WTC11 (cell line): ENCODE results near the gene TEC. TPM values are rescaled to one million over a fixed set of nuclear protein-coding genes. Genes with fewer than 3 reads are reported as not detected.

ENCODE experiments used
- ATAC-seq: fragments of 200-7000 bp; cut with Tn5 transposase; 2 replicates; pipeline ENCODE4 v1.10.0; 2021; ENCODE audit warnings: mild to moderate bottlenecking, moderate library complexity
- CTCF ChIA-PET: fragments of 300-600 bp; sonication (Branson Sonifier 250); formaldehyde crosslinking; loops from one replicate; lab custom pipeline; 2021; ENCODE audit warnings: antibody characterized with exemption; lab: Charles Lee
- POLR2A ChIA-PET: fragments of 350-600 bp; sonication (Branson Sonifier 250); formaldehyde crosslinking; loops from one replicate; lab custom pipeline; 2021; ENCODE audit warnings: antibody characterized with exemption; lab: Charles Lee
- DNase-seq: peaks from one replicate; pipeline ENCODE4 v3.0.0; 2021; ENCODE audit warnings: low spot score
- H3K27ac Mint-ChIP-seq: 2 replicates; pipeline ENCODE4 v1.8.0; 2021; ENCODE audit warnings: mixed read lengths
- H3K27me3 Mint-ChIP-seq: 2 replicates; pipeline ENCODE4 v1.8.0; 2021; ENCODE audit warnings: low read depth, mild to moderate bottlenecking, moderate library complexity, mixed read lengths
- H3K36me3 Mint-ChIP-seq: 2 replicates; pipeline ENCODE4 v1.8.0; 2021; ENCODE audit warnings: mixed read lengths
- H3K4me1 Mint-ChIP-seq: 2 replicates; pipeline ENCODE4 v1.8.0; 2022; ENCODE audit warnings: mixed read lengths
- H3K4me3 Mint-ChIP-seq: 2 replicates; pipeline ENCODE4 v1.8.0; 2021; ENCODE audit warnings: mild to moderate bottlenecking, moderate library complexity, mixed read lengths
- H3K9me3 Mint-ChIP-seq: 2 replicates; pipeline ENCODE4 v1.8.0; 2021; ENCODE audit warnings: mixed read lengths
- CREM ChIP-seq: sonication (generic); formaldehyde crosslinking; IDR thresholded peaks from 2 replicates; pipeline ENCODE4 v1.8.1; 2022; ENCODE audit warnings: mild to moderate bottlenecking, missing genetic modification reagents, moderate library complexity
- EMX1 ChIP-seq: fragments of 250-450 bp; sonication (Bioruptor Pico); IDR thresholded peaks from 2 replicates; pipeline ENCODE4 v1.8.0; 2021; ENCODE audit warnings: mild to moderate bottlenecking
- FOXK1 ChIP-seq: sonication (generic); formaldehyde crosslinking; IDR thresholded peaks from 2 replicates; pipeline ENCODE4 v1.8.0; 2022; ENCODE audit warnings: mild to moderate bottlenecking, moderate library complexity, missing genetic modification reagents
- JAZF1 ChIP-seq: fragments of 250-450 bp; sonication (Bioruptor Pico); IDR thresholded peaks from 2 replicates; pipeline ENCODE4 v1.9.0; 2021; ENCODE audit warnings: moderate library complexity, mild to moderate bottlenecking, inconsistent platforms
- MXD4 ChIP-seq: fragments of 250-450 bp; sonication (Bioruptor Pico); IDR thresholded peaks from 2 replicates; pipeline ENCODE4 v1.8.0; 2021; ENCODE audit warnings: mild to moderate bottlenecking, moderate library complexity, borderline replicate concordance
- RELA ChIP-seq: sonication (generic); formaldehyde crosslinking; IDR thresholded peaks from 2 replicates; pipeline ENCODE4 v1.8.1; 2022; ENCODE audit warnings: missing genetic modification reagents, mild to moderate bottlenecking, borderline replicate concordance
- TP53 ChIP-seq: sonication (generic); formaldehyde crosslinking; IDR thresholded peaks from 2 replicates; pipeline ENCODE4 v1.8.1; 2023; ENCODE audit warnings: mild to moderate bottlenecking, missing genetic modification reagents
- ZNF423 ChIP-seq: fragments of 250-450 bp; sonication (Bioruptor Pico); IDR thresholded peaks from 2 replicates; pipeline ENCODE4 v2.1.2; 2022; ENCODE audit warnings: mild to moderate bottlenecking, moderate library complexity
- ZNF671 ChIP-seq: fragments of 250-450 bp; sonication (Bioruptor Pico); IDR thresholded peaks from 2 replicates; pipeline ENCODE4 v1.8.0; 2021; ENCODE audit warnings: mild to moderate bottlenecking
- total RNA-seq: library from RNA; stranded (reverse); gene quantifications from 3 replicates; pipeline ENCODE4 v1.2.3, GENCODE V29; 2021
- TF ChIP-seq, protein P1 (sequence below): sonication (generic); formaldehyde crosslinking; IDR thresholded peaks from 2 replicates; pipeline ENCODE4 v1.8.1; 2023; ENCODE audit warnings: mild to moderate bottlenecking, missing genetic modification reagents
- TF ChIP-seq, protein P2 (sequence below): sonication (generic); formaldehyde crosslinking; IDR thresholded peaks from 2 replicates; pipeline ENCODE4 v1.8.1; 2022; ENCODE audit warnings: low read depth, missing genetic modification reagents, borderline replicate concordance
- TF ChIP-seq, protein P3 (sequence below): sonication (generic); formaldehyde crosslinking; conservative IDR thresholded peaks from 2 replicates; pipeline ENCODE4 v1.8.1; 2022; ENCODE audit warnings: mild to moderate bottlenecking, missing genetic modification reagents
- TF ChIP-seq, protein P4 (sequence below): sonication (generic); formaldehyde crosslinking; IDR thresholded peaks from 2 replicates; pipeline ENCODE4 v1.8.0; 2022; ENCODE audit warnings: missing genetic modification reagents
- TF ChIP-seq, protein P5 (sequence below): sonication (generic); formaldehyde crosslinking; IDR thresholded peaks from 2 replicates; pipeline ENCODE4 v1.8.1; 2023; ENCODE audit warnings: mild to moderate bottlenecking, missing genetic modification reagents, borderline replicate concordance
- TF ChIP-seq, protein P6 (sequence below): fragments of 250-450 bp; sonication (Bioruptor Pico); IDR thresholded peaks from 2 replicates; pipeline ENCODE4 v1.8.0; 2021; ENCODE audit warnings: mild to moderate bottlenecking

The TEC gene
- total RNA-seq, 1 experiment from 2014 or later, result 8.8 TPM

DNA sequence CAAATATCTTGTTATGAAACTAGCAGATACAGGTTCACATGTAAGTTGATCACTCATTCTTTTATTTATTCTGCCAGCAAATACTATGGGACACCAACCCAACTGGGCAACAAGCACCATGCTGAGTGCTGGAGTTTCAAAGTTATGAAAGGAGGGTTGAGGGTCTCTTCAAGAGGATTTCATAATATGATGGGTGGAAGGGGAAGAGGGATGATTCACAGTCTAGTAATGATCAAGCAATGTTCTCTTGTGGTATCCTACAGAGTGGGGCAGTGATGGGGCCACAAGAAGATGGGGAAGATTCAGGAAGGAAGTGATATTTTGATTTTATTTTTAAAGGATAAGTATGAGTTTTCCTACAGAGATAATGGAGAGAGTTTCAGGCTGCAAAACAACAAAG, 89.4 kb downstream of the TEC start:
- POLR2A ChIA-PET, result no interaction called here
- Mint-ChIP-seq H3K4me3 (no peak overlapping the region), H3K27ac (peak overlapping the region; percentile 15), H3K27me3 (no peaks in the 10 kb centered on the region), H3K36me3 (peaks cover 13% of the 10 kb centered on the region), H3K9me3 (peaks cover 10% of the 10 kb centered on the region; the same call in 1 of the 2 replicates), H3K4me1 (peaks cover 81% of the 10 kb centered on the region)
- CTCF ChIA-PET, result no interaction called here
- ATAC-seq, result no peak
- no peak for DNase-seq
- TF ChIP-seq ZNF423 (CRISPR knock-in tag) (no peak), CREM (CRISPR knock-in tag) (no peak), RELA (CRISPR knock-in tag) (no peak), ZNF671 (CRISPR knock-in tag) (no peak), EMX1 (CRISPR knock-in tag) (no peak), TP53 (CRISPR knock-in tag) (no peak), JAZF1 (CRISPR knock-in tag) (no peak)
- TF ChIP-seq, protein P1, sequence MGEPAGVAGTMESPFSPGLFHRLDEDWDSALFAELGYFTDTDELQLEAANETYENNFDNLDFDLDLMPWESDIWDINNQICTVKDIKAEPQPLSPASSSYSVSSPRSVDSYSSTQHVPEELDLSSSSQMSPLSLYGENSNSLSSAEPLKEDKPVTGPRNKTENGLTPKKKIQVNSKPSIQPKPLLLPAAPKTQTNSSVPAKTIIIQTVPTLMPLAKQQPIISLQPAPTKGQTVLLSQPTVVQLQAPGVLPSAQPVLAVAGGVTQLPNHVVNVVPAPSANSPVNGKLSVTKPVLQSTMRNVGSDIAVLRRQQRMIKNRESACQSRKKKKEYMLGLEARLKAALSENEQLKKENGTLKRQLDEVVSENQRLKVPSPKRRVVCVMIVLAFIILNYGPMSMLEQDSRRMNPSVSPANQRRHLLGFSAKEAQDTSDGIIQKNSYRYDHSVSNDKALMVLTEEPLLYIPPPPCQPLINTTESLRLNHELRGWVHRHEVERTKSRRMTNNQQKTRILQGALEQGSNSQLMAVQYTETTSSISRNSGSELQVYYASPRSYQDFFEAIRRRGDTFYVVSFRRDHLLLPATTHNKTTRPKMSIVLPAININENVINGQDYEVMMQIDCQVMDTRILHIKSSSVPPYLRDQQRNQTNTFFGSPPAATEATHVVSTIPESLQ, result no peak
- TF ChIP-seq, protein P2, sequence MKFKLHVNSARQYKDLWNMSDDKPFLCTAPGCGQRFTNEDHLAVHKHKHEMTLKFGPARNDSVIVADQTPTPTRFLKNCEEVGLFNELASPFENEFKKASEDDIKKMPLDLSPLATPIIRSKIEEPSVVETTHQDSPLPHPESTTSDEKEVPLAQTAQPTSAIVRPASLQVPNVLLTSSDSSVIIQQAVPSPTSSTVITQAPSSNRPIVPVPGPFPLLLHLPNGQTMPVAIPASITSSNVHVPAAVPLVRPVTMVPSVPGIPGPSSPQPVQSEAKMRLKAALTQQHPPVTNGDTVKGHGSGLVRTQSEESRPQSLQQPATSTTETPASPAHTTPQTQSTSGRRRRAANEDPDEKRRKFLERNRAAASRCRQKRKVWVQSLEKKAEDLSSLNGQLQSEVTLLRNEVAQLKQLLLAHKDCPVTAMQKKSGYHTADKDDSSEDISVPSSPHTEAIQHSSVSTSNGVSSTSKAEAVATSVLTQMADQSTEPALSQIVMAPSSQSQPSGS (CRISPR knock-in tag), result no peak
- TF ChIP-seq, protein P3, sequence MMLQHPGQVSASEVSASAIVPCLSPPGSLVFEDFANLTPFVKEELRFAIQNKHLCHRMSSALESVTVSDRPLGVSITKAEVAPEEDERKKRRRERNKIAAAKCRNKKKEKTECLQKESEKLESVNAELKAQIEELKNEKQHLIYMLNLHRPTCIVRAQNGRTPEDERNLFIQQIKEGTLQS (CRISPR knock-in tag), result no peak

DNA sequence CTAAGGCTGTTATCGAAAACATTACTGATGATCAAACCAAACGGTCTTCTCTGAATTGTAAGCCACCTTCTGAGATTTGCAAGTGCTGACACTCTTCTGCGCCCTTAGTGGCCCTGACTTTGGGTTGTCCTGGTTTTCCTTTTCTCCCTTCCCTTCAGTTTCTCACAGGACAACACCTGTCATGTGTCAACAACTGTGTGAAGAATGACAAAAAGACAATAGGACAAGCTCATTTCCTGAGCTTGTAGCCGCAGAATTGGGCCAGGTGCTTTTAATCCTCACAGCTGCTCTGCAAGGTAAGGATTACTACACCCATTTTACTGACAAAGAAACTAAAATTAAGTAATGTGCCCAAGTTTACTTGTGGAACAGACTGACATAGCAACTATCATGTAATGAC, 90.7 kb downstream of the TEC start:
- peak overlapping the region; percentile 84 for H3K27ac Mint-ChIP-seq
- H3K9me3 Mint-ChIP-seq, result peaks cover 10% of the 10 kb centered on the region; the same call in 1 of the 2 replicates
- H3K36me3 Mint-ChIP-seq, result peaks cover 8% of the 10 kb centered on the region
- DNase-seq, result no peak
- H3K4me1 Mint-ChIP-seq, result peaks cover 82% of the 10 kb centered on the region
- ChIA-PET CTCF (interaction anchor here (0.6 to 1.0 kb wide), 2 partner anchors 51 to 96 kb away, joined by 3 to 5 read pairs; no protein-coding TSS in a partner anchor), POLR2A (no interaction called here)
- H3K27me3 Mint-ChIP-seq, result no peaks in the 10 kb centered on the region
- H3K4me3 Mint-ChIP-seq, result no peak overlapping the region
- TF ChIP-seq, protein P4, sequence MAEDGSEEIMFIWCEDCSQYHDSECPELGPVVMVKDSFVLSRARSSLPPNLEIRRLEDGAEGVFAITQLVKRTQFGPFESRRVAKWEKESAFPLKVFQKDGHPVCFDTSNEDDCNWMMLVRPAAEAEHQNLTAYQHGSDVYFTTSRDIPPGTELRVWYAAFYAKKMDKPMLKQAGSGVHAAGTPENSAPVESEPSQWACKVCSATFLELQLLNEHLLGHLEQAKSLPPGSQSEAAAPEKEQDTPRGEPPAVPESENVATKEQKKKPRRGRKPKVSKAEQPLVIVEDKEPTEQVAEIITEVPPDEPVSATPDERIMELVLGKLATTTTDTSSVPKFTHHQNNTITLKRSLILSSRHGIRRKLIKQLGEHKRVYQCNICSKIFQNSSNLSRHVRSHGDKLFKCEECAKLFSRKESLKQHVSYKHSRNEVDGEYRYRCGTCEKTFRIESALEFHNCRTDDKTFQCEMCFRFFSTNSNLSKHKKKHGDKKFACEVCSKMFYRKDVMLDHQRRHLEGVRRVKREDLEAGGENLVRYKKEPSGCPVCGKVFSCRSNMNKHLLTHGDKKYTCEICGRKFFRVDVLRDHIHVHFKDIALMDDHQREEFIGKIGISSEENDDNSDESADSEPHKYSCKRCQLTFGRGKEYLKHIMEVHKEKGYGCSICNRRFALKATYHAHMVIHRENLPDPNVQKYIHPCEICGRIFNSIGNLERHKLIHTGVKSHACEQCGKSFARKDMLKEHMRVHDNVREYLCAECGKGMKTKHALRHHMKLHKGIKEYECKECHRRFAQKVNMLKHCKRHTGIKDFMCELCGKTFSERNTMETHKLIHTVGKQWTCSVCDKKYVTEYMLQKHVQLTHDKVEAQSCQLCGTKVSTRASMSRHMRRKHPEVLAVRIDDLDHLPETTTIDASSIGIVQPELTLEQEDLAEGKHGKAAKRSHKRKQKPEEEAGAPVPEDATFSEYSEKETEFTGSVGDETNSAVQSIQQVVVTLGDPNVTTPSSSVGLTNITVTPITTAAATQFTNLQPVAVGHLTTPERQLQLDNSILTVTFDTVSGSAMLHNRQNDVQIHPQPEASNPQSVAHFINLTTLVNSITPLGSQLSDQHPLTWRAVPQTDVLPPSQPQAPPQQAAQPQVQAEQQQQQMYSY, result peak; percentile 95
- TF ChIP-seq, protein P5, sequence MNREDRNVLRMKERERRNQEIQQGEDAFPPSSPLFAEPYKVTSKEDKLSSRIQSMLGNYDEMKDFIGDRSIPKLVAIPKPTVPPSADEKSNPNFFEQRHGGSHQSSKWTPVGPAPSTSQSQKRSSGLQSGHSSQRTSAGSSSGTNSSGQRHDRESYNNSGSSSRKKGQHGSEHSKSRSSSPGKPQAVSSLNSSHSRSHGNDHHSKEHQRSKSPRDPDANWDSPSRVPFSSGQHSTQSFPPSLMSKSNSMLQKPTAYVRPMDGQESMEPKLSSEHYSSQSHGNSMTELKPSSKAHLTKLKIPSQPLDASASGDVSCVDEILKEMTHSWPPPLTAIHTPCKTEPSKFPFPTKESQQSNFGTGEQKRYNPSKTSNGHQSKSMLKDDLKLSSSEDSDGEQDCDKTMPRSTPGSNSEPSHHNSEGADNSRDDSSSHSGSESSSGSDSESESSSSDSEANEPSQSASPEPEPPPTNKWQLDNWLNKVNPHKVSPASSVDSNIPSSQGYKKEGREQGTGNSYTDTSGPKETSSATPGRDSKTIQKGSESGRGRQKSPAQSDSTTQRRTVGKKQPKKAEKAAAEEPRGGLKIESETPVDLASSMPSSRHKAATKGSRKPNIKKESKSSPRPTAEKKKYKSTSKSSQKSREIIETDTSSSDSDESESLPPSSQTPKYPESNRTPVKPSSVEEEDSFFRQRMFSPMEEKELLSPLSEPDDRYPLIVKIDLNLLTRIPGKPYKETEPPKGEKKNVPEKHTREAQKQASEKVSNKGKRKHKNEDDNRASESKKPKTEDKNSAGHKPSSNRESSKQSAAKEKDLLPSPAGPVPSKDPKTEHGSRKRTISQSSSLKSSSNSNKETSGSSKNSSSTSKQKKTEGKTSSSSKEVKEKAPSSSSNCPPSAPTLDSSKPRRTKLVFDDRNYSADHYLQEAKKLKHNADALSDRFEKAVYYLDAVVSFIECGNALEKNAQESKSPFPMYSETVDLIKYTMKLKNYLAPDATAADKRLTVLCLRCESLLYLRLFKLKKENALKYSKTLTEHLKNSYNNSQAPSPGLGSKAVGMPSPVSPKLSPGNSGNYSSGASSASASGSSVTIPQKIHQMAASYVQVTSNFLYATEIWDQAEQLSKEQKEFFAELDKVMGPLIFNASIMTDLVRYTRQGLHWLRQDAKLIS (CRISPR knock-in tag), result no peak
- TF ChIP-seq RELA (CRISPR knock-in tag) (no peak), MXD4 (no peak), FOXK1 (peak; percentile 80)
- TF ChIP-seq, protein P6, sequence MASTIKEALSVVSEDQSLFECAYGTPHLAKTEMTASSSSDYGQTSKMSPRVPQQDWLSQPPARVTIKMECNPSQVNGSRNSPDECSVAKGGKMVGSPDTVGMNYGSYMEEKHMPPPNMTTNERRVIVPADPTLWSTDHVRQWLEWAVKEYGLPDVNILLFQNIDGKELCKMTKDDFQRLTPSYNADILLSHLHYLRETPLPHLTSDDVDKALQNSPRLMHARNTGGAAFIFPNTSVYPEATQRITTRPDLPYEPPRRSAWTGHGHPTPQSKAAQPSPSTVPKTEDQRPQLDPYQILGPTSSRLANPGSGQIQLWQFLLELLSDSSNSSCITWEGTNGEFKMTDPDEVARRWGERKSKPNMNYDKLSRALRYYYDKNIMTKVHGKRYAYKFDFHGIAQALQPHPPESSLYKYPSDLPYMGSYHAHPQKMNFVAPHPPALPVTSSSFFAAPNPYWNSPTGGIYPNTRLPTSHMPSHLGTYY (CRISPR knock-in tag), result no peak
- TF ChIP-seq, all 79 proteins: peak for 2
- ATAC-seq, result peak; percentile 16
